ENCODE results near the gene NCKAP5. TPM values are rescaled to one million over a fixed set of nuclear protein-coding genes. Genes with fewer than 3 reads are reported as not detected.

NCKAP5 gene
- total and polyA plus RNA-seq, 4 donors, result 2.3 to 20.2 (median 8.1) TPM

GRCh38 chr2:133120310-133120709 is 448.0 kb downstream of the NCKAP5 start:
- H3K27me3 ChIP-seq (ENCODE audit: control insufficient read depth in 3 of 3, insufficient read depth in 3 of 3, low read length in 2 of 3), result no peaks in the 10 kb centered on the region
- H3K27ac ChIP-seq (ENCODE audit: low read depth in 1 of 2, low read length in 1 of 2), result no peak overlapping the region
- no peaks in the 10 kb centered on the region for H3K9me3 ChIP-seq (ENCODE audit: control insufficient read depth in 4 of 4, insufficient read depth in 3 of 4, low read length in 3 of 4)
- no peak overlapping the region for H3K9ac ChIP-seq (ENCODE audit: insufficient read depth in 1 of 2, low read length in 2 of 2)
- ATAC-seq (ENCODE audit: insufficient read depth, low FRiP score) (no peak), DNase-seq (no peak)
- 53 to 69% methylated on average over 1 of the region's 1 CpG for WGBS, 2 donors
- H3K4me3 ChIP-seq, result no peak overlapping the region
- TF ChIP-seq CTCF (IDR thresholded peaks at IDR 0.05; ENCODE audit: control extremely low read depth, extremely low read depth), result no peak
- H3K4me1 ChIP-seq (ENCODE audit: control insufficient read depth in 5 of 5, insufficient read depth in 5 of 5, low read length in 5 of 5), result peaks cover 0 to 3% (median 0%) of the 10 kb centered on the region in 5 donors
- no peaks in the 10 kb centered on the region for H3K36me3 ChIP-seq (ENCODE audit: control insufficient read depth in 4 of 4, insufficient read depth in 4 of 4, low read length in 4 of 4)

GRCh38 chr2:133110201-133110600 is 458.1 kb downstream of the NCKAP5 start:
- ATAC-seq (ENCODE audit: insufficient read depth, low FRiP score), result no peak
- Histone ChIP-seq H3K27me3 (ENCODE audit: control insufficient read depth in 3 of 3, insufficient read depth in 3 of 3, low read length in 2 of 3) (no peaks in the 10 kb centered on the region), H3K4me1 (ENCODE audit: control insufficient read depth in 5 of 5, insufficient read depth in 5 of 5, low read length in 5 of 5) (peaks cover 0 to 6% (median 0%) of the 10 kb centered on the region in 5 donors), H3K27ac (ENCODE audit: low read depth in 1 of 2, low read length in 1 of 2) (no peak overlapping the region), H3K4me3 (no peak overlapping the region), H3K36me3 (ENCODE audit: control insufficient read depth in 4 of 4, insufficient read depth in 4 of 4, low read length in 4 of 4) (no peaks in the 10 kb centered on the region), H3K9me3 (ENCODE audit: control insufficient read depth in 4 of 4, insufficient read depth in 3 of 4, low read length in 3 of 4) (no peaks in the 10 kb centered on the region), H3K9ac (ENCODE audit: insufficient read depth in 1 of 2, low read length in 2 of 2) (no peak overlapping the region)
- WGBS, 2 donors, result 89 to 90% methylated on average over 4 of the region's 4 CpGs
- DNase-seq, result no peak
- no peak for TF ChIP-seq CTCF (IDR thresholded peaks at IDR 0.05; ENCODE audit: control extremely low read depth, extremely low read depth)

DNA sequence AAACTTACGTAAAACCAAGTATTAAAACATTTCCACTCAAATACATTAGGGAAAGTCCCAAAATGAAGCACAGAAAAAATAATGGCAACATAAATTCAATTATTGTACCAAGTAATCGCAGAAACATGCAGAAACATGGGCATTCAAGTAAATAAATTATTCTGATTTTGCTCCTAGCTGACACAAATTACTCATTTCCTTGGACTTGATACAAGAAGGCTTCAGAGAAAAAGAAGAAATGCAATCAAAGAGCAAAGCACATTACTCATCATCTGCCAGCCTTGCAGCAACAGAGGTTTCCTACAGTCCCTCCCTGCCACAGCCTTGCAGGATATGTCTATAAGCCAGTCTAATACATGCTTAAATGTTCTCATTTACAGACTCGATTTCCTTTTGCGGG is 458.5 kb downstream of the NCKAP5 start:
- Histone ChIP-seq H3K9me3 (ENCODE audit: control insufficient read depth in 4 of 4, insufficient read depth in 3 of 4, low read length in 3 of 4) (no peaks in the 10 kb centered on the region), H3K36me3 (ENCODE audit: control insufficient read depth in 4 of 4, insufficient read depth in 4 of 4, low read length in 4 of 4) (no peaks in the 10 kb centered on the region), H3K4me3 (no peak overlapping the region), H3K9ac (ENCODE audit: insufficient read depth in 1 of 2, low read length in 2 of 2) (no peak overlapping the region), H3K27me3 (ENCODE audit: control insufficient read depth in 3 of 3, insufficient read depth in 3 of 3, low read length in 2 of 3) (no peaks in the 10 kb centered on the region), H3K27ac (ENCODE audit: low read depth in 1 of 2, low read length in 1 of 2) (no peak overlapping the region), H3K4me1 (ENCODE audit: control insufficient read depth in 5 of 5, insufficient read depth in 5 of 5, low read length in 5 of 5) (peaks cover 0 to 11% (median 0%) of the 10 kb centered on the region in 5 donors)
- 93 to 94% methylated on average over 4 of the region's 4 CpGs for WGBS, 2 donors
- TF ChIP-seq CTCF (IDR thresholded peaks at IDR 0.05; ENCODE audit: control extremely low read depth, extremely low read depth), result no peak
- ATAC-seq (ENCODE audit: insufficient read depth, low FRiP score) (no peak), DNase-seq (no peak)

All from lung (tissue), 12 donors.